Upper lobe of right lung (tissue), 1 donor: Measurements from ENCODE around the gene INTS13. TPM values are rescaled to one million over a fixed set of nuclear protein-coding genes. Genes with fewer than 3 reads are reported as not detected.
"Not testable (repeated sequence)": the region's sequence is repeated elsewhere in the genome, so short reads cannot be mapped to it uniquely, and the experiment has no call there.

Source experiments
- ATAC-seq: fragments of 200-7000 bp; cut with Tn5 transposase; one replicate; pipeline ENCODE4 v1.9.1; 2020; ENCODE audit warnings: mild to moderate bottlenecking, moderate library complexity
- DNase-seq: peaks from one replicate; pipeline ENCODE4 v3.0.0-alpha.2; 2020
- H3K27ac ChIP-seq: fragments of 200-600 bp; one replicate; pipeline ENCODE4 v1.8.0; 2022
- H3K27me3 ChIP-seq: fragments of 200-600 bp; one replicate; pipeline ENCODE4 v1.8.0; 2022; ENCODE audit warnings: mild to moderate bottlenecking
- H3K36me3 ChIP-seq: fragments of 200-600 bp; one replicate; pipeline ENCODE4 v1.8.0; 2022
- H3K4me1 ChIP-seq: fragments of 200-600 bp; one replicate; pipeline ENCODE4 v1.8.0; 2022
- H3K4me3 ChIP-seq: fragments of 200-600 bp; one replicate; pipeline ENCODE4 v1.8.0; 2022; ENCODE audit warnings: mild to moderate bottlenecking
- H3K9me3 ChIP-seq: fragments of 200-600 bp; one replicate; pipeline ENCODE4 v1.8.0; 2022
- CTCF ChIP-seq: fragments of 200-600 bp; IDR thresholded peaks from one replicate; pipeline ENCODE4 v1.8.0; 2022; ENCODE audit warnings: antibody characterized with exemption
- intact Hi-C: fragments of 100-400 bp; cut with DNase I; formaldehyde crosslinking; loops from one replicate; pipeline ENCODE4 v1.11.0; 2022
- total RNA-seq: library from RNA; stranded (reverse); fragmentation: NEBNext Ultra II Directional; extraction: Animal tissue kit (Norgen Biotek cat#: 25700); gene quantifications from one replicate; pipeline ENCODE4 v1.2.1, GENCODE V29; 2021
- donor health status: DM: no; HTN: yes; CAD: no; lungs with severe emphysema.

Gene INTS13
- total RNA-seq, 1 donor from 2014 or later: 20.8 TPM

- no peaks in the 10 kb centered on the region for H3K27me3 ChIP-seq
- ATAC-seq (no peak), DNase-seq (no peak)
- TF ChIP-seq CTCF: no peak
- H3K9me3 ChIP-seq: no peaks in the 10 kb centered on the region
- no peaks in the 10 kb centered on the region for H3K4me1 ChIP-seq
- intact Hi-C loops: no loop called here
- H3K27ac ChIP-seq: no peak overlapping the region
- H3K4me3 ChIP-seq: no peak overlapping the region
- peaks cover 48% of the 10 kb centered on the region for H3K36me3 ChIP-seq
Observed at GRCh38 chr12:26971963-26972362, 34.2 kb upstream of the INTS13 start.

GRCh38 chr12:26970136-26970535, 32.4 kb upstream of the INTS13 start:
- no peak for DNase-seq
- H3K36me3 ChIP-seq: peaks cover 58% of the 10 kb centered on the region
- no peak for ATAC-seq
- no peaks in the 10 kb centered on the region for H3K9me3 ChIP-seq
- no peak overlapping the region for H3K27ac ChIP-seq
- intact Hi-C loops: no loop called here
- no peaks in the 10 kb centered on the region for H3K27me3 ChIP-seq
- no peak for TF ChIP-seq CTCF
- H3K4me3 ChIP-seq: no peak overlapping the region
- no peaks in the 10 kb centered on the region for H3K4me1 ChIP-seq

- intact Hi-C loops: no loop called here
- no peak for DNase-seq
- Histone ChIP-seq H3K4me3 (no peak overlapping the region), H3K27ac (no peak overlapping the region), H3K9me3 (no peaks in the 10 kb centered on the region), H3K36me3 (peaks cover 68% of the 10 kb centered on the region), H3K4me1 (no peaks in the 10 kb centered on the region), H3K27me3 (no peaks in the 10 kb centered on the region)
- no peak for TF ChIP-seq CTCF
- ATAC-seq: no peak
Observed at GRCh38 chr12:26966842-26967241, 29.1 kb upstream of the INTS13 start.

GRCh38 chr12:26963413-26963812, 25.6 kb upstream of the INTS13 start:
- intact Hi-C loops: no loop called here
- H3K27me3 ChIP-seq: no peaks in the 10 kb centered on the region

GRCh38 chr12:26961803-26962202, 24.0 kb upstream of the INTS13 start:
- H3K36me3 ChIP-seq: peaks cover 97% of the 10 kb centered on the region
- no peak overlapping the region for H3K27ac ChIP-seq
- no peak overlapping the region for H3K4me3 ChIP-seq
- no peak for TF ChIP-seq CTCF
- H3K27me3 ChIP-seq: no peaks in the 10 kb centered on the region
- no peaks in the 10 kb centered on the region for H3K4me1 ChIP-seq
- intact Hi-C loops: no loop called here
- ATAC-seq: no peak
- no peak for DNase-seq
- no peaks in the 10 kb centered on the region for H3K9me3 ChIP-seq

More at GRCh38 chr12:26963413-26963812, 25.6 kb upstream of the INTS13 start:
- H3K36me3 ChIP-seq: peaks cover 90% of the 10 kb centered on the region
- no peaks in the 10 kb centered on the region for H3K4me1 ChIP-seq
- no peak overlapping the region for H3K27ac ChIP-seq
- no peak for ATAC-seq
- DNase-seq: no peak
- H3K4me3 ChIP-seq: no peak overlapping the region
- no peaks in the 10 kb centered on the region for H3K9me3 ChIP-seq
- no peak for TF ChIP-seq CTCF

GRCh38 chr12:26961391-26961790, 23.6 kb upstream of the INTS13 start:
- H3K9me3 ChIP-seq, H3K4me1 ChIP-seq, H3K4me3 ChIP-seq, ATAC-seq, H3K27me3 ChIP-seq, H3K27ac ChIP-seq, intact Hi-C loops, DNase-seq: not testable (repeated sequence)
- peaks cover 97% of the 10 kb centered on the region for H3K36me3 ChIP-seq
